SJSA1 (cell line): Measurements from ENCODE around the gene WEE2. TPM values are rescaled to one million over a fixed set of nuclear protein-coding genes. Genes with fewer than 3 reads are reported as not detected.
"Not testable (repeated sequence)": the region's sequence is repeated elsewhere in the genome, so short reads cannot be mapped to it uniquely, and the experiment has no call there.

Source experiments
- DNase-seq, 2 experiments: peaks; one replicate each; pipeline ENCODE4 v3.0.0-alpha.2; 2015 to 2020; ENCODE audit warnings: low spot score in 2 of 2, low read depth in 1 of 2
- H3K27ac ChIP-seq: fragments of 250-450 bp; sonication (Bioruptor Pico); 2 replicates; pipeline ENCODE4 v1.5.1; 2020; ENCODE audit warnings: mild to moderate bottlenecking, moderate library complexity
- H3K27me3 ChIP-seq: fragments of 250-450 bp; sonication (Bioruptor Pico); replicated peaks from 2 replicates; pipeline ENCODE4 v1.5.1; 2020; ENCODE audit warnings: mild to moderate bottlenecking, moderate library complexity
- H3K36me3 ChIP-seq: fragments of 250-450 bp; sonication (Bioruptor Pico); 2 replicates; pipeline ENCODE4 v1.5.1; 2020; ENCODE audit warnings: mild to moderate bottlenecking
- H3K4me1 ChIP-seq: fragments of 250-450 bp; sonication (Bioruptor Pico); replicated peaks from 2 replicates; pipeline ENCODE4 v1.6.1; 2021; ENCODE audit warnings: mild to moderate bottlenecking
- H3K4me3 ChIP-seq: fragments of 250-450 bp; sonication (Bioruptor Pico); 2 replicates; pipeline ENCODE4 v1.5.1; 2020; ENCODE audit warnings: mild to moderate bottlenecking
- H3K9me3 ChIP-seq: fragments of 250-450 bp; sonication (Bioruptor Pico); replicated peaks from 2 replicates; pipeline ENCODE4 v1.5.1; 2020; ENCODE audit warnings: mild to moderate bottlenecking
- total RNA-seq: library from RNA; depleted of rRNA; stranded (reverse); fragments of >200 nt; shearing (Covaris generic); gene quantifications from 2 replicates; pipeline ENCODE4 v1.2.3, GENCODE V29; 2014

The WEE2 gene
- total RNA-seq, 1 experiment from 2014 or later, result not detected

- peaks cover 15% of the 10 kb centered on the region for H3K4me1 ChIP-seq
- no peak for DNase-seq
- H3K4me3 ChIP-seq, result no peak overlapping the region
- no peaks in the 10 kb centered on the region for H3K9me3 ChIP-seq
- H3K27ac ChIP-seq, result no peak overlapping the region
- H3K36me3 ChIP-seq, result peaks cover 3% of the 10 kb centered on the region; the same call in 1 of the 2 replicates
- no peaks in the 10 kb centered on the region for H3K27me3 ChIP-seq
Observed at GRCh38 chr7:141675436-141676215, 32.5 kb upstream of the WEE2 start.

GRCh38 chr7:141676618-141677017 is 31.5 kb upstream of the WEE2 start:
- no peaks in the 10 kb centered on the region for H3K9me3 ChIP-seq
- DNase-seq, result no peak
- peaks cover 3% of the 10 kb centered on the region; the same call in 1 of the 2 replicates for H3K36me3 ChIP-seq

DNA sequence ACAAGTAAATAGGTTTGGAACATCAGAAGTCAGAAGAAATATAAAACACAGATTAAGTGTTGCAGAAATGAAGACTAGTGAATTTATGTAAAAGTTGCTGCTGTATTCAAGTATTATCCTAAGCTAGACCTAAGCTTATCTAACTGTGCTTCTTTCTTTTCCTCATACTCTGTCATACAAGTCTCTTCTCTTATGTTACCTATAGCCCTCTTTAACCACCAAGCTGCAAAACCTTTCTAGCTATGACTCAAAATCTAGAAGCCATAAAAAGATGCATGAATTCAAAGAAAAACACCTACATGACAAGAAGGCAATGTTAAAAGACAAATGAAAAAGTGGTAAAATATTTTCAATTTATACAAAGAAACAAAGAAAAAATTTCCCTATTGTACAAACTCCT is 29.1 kb upstream of the WEE2 start:
- no peak overlapping the region for H3K27ac ChIP-seq
- no peak overlapping the region for H3K4me3 ChIP-seq
- H3K36me3 ChIP-seq, result no peaks in the 10 kb centered on the region
- DNase-seq, result no peak
- H3K27me3 ChIP-seq, result no peaks in the 10 kb centered on the region
- H3K9me3 ChIP-seq, result no peaks in the 10 kb centered on the region
- peaks cover 11% of the 10 kb centered on the region for H3K4me1 ChIP-seq

More at GRCh38 chr7:141676618-141677017, 31.5 kb upstream of the WEE2 start:
- Histone ChIP-seq H3K27me3 (no peaks in the 10 kb centered on the region), H3K27ac (no peak overlapping the region), H3K4me1 (peaks cover 15% of the 10 kb centered on the region), H3K4me3 (no peak overlapping the region)

- Histone ChIP-seq H3K27me3 (no peaks in the 10 kb centered on the region), H3K27ac (no peak overlapping the region), H3K4me3 (no peak overlapping the region), H3K9me3 (no peaks in the 10 kb centered on the region), H3K36me3 (no peaks in the 10 kb centered on the region), H3K4me1 (no peaks in the 10 kb centered on the region)
- no peak for DNase-seq
Observed at GRCh38 chr7:141685285-141686023, 22.7 kb upstream of the WEE2 start.

GRCh38 chr7:141686074-141686473 is 22.1 kb upstream of the WEE2 start:
- Histone ChIP-seq H3K27me3 (no peaks in the 10 kb centered on the region), H3K27ac (no peak overlapping the region), H3K9me3 (no peaks in the 10 kb centered on the region), H3K4me1 (no peaks in the 10 kb centered on the region), H3K4me3 (no peak overlapping the region), H3K36me3 (no peaks in the 10 kb centered on the region)
- no peak for DNase-seq

GRCh38 chr7:141686670-141687069 is 21.5 kb upstream of the WEE2 start:
- Histone ChIP-seq H3K9me3 (no peaks in the 10 kb centered on the region), H3K36me3 (no peaks in the 10 kb centered on the region), H3K27ac (no peak overlapping the region)

DNA sequence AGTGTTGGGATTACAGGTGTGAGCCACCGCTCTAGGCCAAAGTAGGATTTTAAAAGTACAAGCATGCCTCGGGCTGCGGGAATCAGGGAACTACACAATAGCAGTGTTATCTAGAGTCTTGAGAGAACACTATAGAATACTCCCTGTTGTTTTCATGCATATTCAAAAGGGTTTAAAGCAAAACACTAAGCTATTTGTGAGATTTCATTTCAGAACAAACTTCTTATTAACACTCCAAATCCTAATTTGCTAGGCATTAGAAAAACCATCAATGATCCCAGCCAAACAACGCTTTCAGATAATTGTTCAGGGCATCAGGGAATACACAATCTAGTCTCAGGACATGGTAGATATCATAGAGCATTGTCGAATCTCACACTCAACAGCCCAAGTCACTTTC is 20.1 kb upstream of the WEE2 start:
- Histone ChIP-seq H3K27me3 (no peaks in the 10 kb centered on the region), H3K9me3 (no peaks in the 10 kb centered on the region), H3K4me1 (no peaks in the 10 kb centered on the region), H3K27ac (no peak overlapping the region), H3K36me3 (no peaks in the 10 kb centered on the region), H3K4me3 (no peak overlapping the region)
- DNase-seq, result no peak

More at GRCh38 chr7:141686670-141687069, 21.5 kb upstream of the WEE2 start:
- Histone ChIP-seq H3K4me3 (no peak overlapping the region), H3K27me3 (no peaks in the 10 kb centered on the region), H3K4me1 (no peaks in the 10 kb centered on the region)
- DNase-seq, result no peak

DNA sequence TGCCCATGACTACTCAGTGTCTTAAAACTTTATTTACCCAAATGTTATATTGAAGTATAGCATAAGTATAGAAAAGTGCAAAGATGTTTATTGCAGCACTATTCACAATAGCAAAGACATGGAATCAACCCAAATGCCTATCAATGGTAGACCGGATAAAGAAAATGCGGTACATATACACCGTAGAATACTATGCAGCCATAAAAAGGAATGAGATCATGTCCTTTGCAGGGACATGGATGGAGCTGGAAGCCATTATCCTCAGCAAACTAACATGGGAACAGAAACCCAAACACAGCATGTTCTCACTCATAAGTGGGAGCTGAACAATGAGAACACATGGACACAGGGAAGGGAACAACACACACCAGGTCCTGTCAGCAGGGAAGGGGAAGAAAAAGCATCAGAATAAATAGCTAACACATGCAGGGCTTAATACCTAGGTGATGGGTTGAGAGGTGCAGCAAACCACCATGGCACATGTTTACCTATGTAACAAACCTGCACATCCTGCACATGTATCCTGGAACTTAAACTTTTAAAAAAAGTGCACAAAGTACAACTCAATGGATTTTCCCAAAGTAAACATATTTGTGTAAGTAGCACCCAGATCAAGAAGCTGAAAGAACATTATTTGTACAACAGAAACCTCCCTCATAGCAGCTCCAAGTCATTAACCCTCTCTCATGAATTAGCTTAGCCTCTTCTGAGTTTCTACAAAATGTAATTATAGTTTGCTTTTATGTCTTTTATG is 18.9 kb upstream of the WEE2 start:
- not testable (repeated sequence) for H3K27me3 ChIP-seq, H3K27ac ChIP-seq, H3K4me3 ChIP-seq, H3K36me3 ChIP-seq, DNase-seq, H3K9me3 ChIP-seq, H3K4me1 ChIP-seq

- Histone ChIP-seq H3K27me3 (no peaks in the 10 kb centered on the region), H3K4me3 (no peak overlapping the region), H3K9me3 (no peaks in the 10 kb centered on the region), H3K27ac (no peak overlapping the region), H3K4me1 (no peaks in the 10 kb centered on the region), H3K36me3 (no peaks in the 10 kb centered on the region)
- no peak for DNase-seq
Observed at GRCh38 chr7:141691540-141691939, 16.6 kb upstream of the WEE2 start.

DNA sequence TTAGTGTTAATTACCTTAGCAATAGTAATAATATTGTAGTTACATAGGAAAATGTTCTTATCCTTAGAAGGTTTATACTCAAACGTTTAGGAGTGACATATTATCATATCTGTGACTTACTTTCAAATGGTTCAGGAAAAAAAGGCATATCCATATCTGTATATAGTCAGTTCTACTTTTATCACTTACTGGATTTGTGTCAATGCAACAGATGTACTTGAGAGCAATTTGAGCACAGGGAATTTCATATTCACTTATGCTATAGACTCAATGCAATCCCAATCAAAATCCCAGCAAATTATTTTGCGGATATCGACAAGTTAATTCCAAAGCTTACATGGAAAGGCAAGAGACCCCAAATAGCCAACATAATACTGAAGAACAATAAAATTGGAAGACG is 16.2 kb upstream of the WEE2 start:
- no peak for DNase-seq
- no peak overlapping the region for H3K4me3 ChIP-seq
- H3K9me3 ChIP-seq, result no peaks in the 10 kb centered on the region
- no peak overlapping the region for H3K27ac ChIP-seq
- peaks cover 2% of the 10 kb centered on the region for H3K4me1 ChIP-seq
- H3K36me3 ChIP-seq, result no peaks in the 10 kb centered on the region
- no peaks in the 10 kb centered on the region for H3K27me3 ChIP-seq

GRCh38 chr7:141693082-141693481 is 15.1 kb upstream of the WEE2 start:
- H3K27me3 ChIP-seq, result no peaks in the 10 kb centered on the region
- no peak overlapping the region for H3K27ac ChIP-seq
- no peaks in the 10 kb centered on the region for H3K9me3 ChIP-seq
- H3K36me3 ChIP-seq, result no peaks in the 10 kb centered on the region
- DNase-seq, result no peak
- peaks cover 13% of the 10 kb centered on the region for H3K4me1 ChIP-seq
- no peak overlapping the region for H3K4me3 ChIP-seq

- H3K4me1 ChIP-seq, result peaks cover 18% of the 10 kb centered on the region
- H3K27me3 ChIP-seq, result no peaks in the 10 kb centered on the region
- H3K36me3 ChIP-seq, result no peaks in the 10 kb centered on the region
- H3K9me3 ChIP-seq, result no peaks in the 10 kb centered on the region
- H3K27ac ChIP-seq, result no peak overlapping the region
- no peak overlapping the region for H3K4me3 ChIP-seq
- no peak for DNase-seq
Observed at GRCh38 chr7:141695803-141696289, 12.3 kb upstream of the WEE2 start.

DNA sequence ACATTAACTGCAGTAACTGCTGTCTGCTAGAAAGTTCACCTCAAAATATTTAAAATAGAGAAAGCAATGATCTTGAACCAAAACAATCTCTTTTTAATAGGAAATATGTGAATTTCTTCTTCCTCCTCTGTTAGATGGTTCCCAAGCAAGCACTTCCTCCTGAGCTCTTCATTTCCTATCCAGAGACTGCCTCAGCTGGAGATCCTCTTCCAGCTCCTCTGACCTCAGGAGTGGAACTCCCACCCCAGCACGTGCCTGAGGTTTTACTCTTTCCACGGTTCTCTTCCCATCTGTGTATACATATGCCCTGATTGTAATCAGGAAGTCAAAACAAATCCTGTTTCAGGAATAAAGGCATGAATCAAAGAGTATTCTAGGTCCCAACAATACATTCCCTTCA is 11.8 kb upstream of the WEE2 start:
- no peak overlapping the region for H3K4me3 ChIP-seq
- no peak overlapping the region for H3K27ac ChIP-seq
- no peaks in the 10 kb centered on the region for H3K36me3 ChIP-seq
- H3K9me3 ChIP-seq, result no peaks in the 10 kb centered on the region
- peaks cover 21% of the 10 kb centered on the region for H3K4me1 ChIP-seq
- no peak for DNase-seq
- H3K27me3 ChIP-seq, result no peaks in the 10 kb centered on the region
